ENCODE results near the gene COX14. TPM values are rescaled to one million over a fixed set of nuclear protein-coding genes. Genes with fewer than 3 reads are reported as not detected.

The COX14 gene
- total RNA-seq, 1 experiment from 2014 or later, result 31.9 TPM

DNA sequence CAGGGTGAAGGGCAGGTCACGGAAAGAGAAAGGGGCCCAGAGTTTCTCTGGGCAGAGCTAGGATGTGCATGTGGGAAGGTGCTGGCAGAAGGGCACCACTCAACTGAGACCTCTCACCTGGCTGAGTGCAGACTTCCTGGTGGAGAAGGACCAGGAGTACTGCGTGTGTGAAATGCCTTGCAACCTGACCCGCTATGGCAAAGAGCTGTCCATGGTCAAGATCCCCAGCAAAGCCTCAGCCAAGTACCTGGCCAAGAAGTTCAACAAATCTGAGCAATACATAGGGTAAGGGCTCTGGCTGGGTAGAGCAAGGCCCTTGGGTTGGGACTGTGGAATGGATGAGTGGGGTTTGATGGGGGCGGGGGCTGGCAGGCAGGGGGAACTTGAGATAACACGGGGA, 32.3 kb upstream of the COX14 start:
- WGBS (ENCODE audit: extremely low coverage, insufficient read length, low lambda C conversion rate), result no CpG with 5 or more reads among the region's 5 CpGs
- H3K9me3 Mint-ChIP-seq, result no peaks in the 10 kb centered on the region
- H3K4me1 Mint-ChIP-seq, result peaks cover 9 to 20% of the 10 kb centered on the region in 2 experiments

More for the DNA sequence above, 32.3 kb upstream of the COX14 start:
- no peaks in the 10 kb centered on the region for H3K23me2 ChIP-seq (ENCODE audit: insufficient read length, low read depth, low read length, poor library complexity, severe bottlenecking)
- H3K36me3 Mint-ChIP-seq (ENCODE audit: insufficient read depth in 1 of 3, low read depth in 3 of 3), result no peaks in the 10 kb centered on the region; a peak in 1 of 7 replicates
- H2BK20ac ChIP-seq (ENCODE audit: low read depth, low read length, poor library complexity, severe bottlenecking), result no peak overlapping the region
- 0 out of 5 replicates have a peak overlapping the region, but pooled peaks of 1 of the 2 experiments have one; percentile 5 for H3K4me3 Mint-ChIP-seq
- DNase-seq, result no peak
- no peak overlapping the region for H2AFZ ChIP-seq (ENCODE audit: low read length)
- H3K79me2 ChIP-seq (ENCODE audit: insufficient read depth, low read length), result no peaks in the 10 kb centered on the region
- no peak overlapping the region for H3K23ac ChIP-seq (ENCODE audit: insufficient read length, low read depth, low read length)
- no peaks in the 10 kb centered on the region for H3K27me3 ChIP-seq (ENCODE audit: insufficient read depth, low read length)
- no peak overlapping the region for H3K9ac ChIP-seq (ENCODE audit: extremely low read depth, insufficient read length, low read length)
- no peaks in the 10 kb centered on the region for H3K79me1 ChIP-seq (ENCODE audit: insufficient read depth, low read depth, low read length, poor library complexity, severe bottlenecking)
- H4K20me1 ChIP-seq (ENCODE audit: control insufficient read depth, insufficient read depth, insufficient read length), result no peaks in the 10 kb centered on the region
- no peak overlapping the region for H3T11ph ChIP-seq (ENCODE audit: low read length)
- H2AK5ac ChIP-seq (ENCODE audit: insufficient read length, low read length), result no peak overlapping the region
- H2BK5ac ChIP-seq (ENCODE audit: insufficient read length, low read length), result no peak overlapping the region
- H3K18ac ChIP-seq (ENCODE audit: insufficient read length, low read depth, low read length), result no peak overlapping the region
- H2BK120ac ChIP-seq (ENCODE audit: low read depth, low read length, poor library complexity, severe bottlenecking), result no peak overlapping the region
- H3K27ac ChIP-seq (ENCODE audit: insufficient read length, low read depth, low read length), result no peak overlapping the region
- H3K9me3 ChIP-seq (ENCODE audit: control insufficient read depth, low read depth, low read length), result no peaks in the 10 kb centered on the region
- H4K8ac ChIP-seq (replicated peaks; ENCODE audit: insufficient read length, low read depth, low read length), result no peak overlapping the region
- TF ChIP-seq, protein P1, sequence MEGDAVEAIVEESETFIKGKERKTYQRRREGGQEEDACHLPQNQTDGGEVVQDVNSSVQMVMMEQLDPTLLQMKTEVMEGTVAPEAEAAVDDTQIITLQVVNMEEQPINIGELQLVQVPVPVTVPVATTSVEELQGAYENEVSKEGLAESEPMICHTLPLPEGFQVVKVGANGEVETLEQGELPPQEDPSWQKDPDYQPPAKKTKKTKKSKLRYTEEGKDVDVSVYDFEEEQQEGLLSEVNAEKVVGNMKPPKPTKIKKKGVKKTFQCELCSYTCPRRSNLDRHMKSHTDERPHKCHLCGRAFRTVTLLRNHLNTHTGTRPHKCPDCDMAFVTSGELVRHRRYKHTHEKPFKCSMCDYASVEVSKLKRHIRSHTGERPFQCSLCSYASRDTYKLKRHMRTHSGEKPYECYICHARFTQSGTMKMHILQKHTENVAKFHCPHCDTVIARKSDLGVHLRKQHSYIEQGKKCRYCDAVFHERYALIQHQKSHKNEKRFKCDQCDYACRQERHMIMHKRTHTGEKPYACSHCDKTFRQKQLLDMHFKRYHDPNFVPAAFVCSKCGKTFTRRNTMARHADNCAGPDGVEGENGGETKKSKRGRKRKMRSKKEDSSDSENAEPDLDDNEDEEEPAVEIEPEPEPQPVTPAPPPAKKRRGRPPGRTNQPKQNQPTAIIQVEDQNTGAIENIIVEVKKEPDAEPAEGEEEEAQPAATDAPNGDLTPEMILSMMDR (conservative IDR thresholded peaks at IDR 0.05), result no peak
- no peak overlapping the region for H4K91ac ChIP-seq (ENCODE audit: insufficient read length, low read depth, low read length)
- no peak overlapping the region for H3K4me2 ChIP-seq (ENCODE audit: insufficient read depth, insufficient read length, low read length)
- no peak overlapping the region for H3K56ac ChIP-seq (ENCODE audit: insufficient read length, low read depth, low read length)
- no peak overlapping the region for H3K14ac ChIP-seq (ENCODE audit: insufficient read depth, low read length)
- H3K4ac ChIP-seq (ENCODE audit: low read depth, low read length), result no peak overlapping the region
- H2BK15ac ChIP-seq (ENCODE audit: low read depth, low read length), result no peak overlapping the region
- peaks cover 20% of the 10 kb centered on the region for H3K27me3 Mint-ChIP-seq (ENCODE audit: low read depth)
- no peak overlapping the region for H3K27ac Mint-ChIP-seq
- H2BK12ac ChIP-seq (ENCODE audit: insufficient read length, low read depth, low read length), result no peak overlapping the region
- no peak overlapping the region for H4K5ac ChIP-seq (ENCODE audit: insufficient read length, low read depth, low read length)
- no peaks in the 10 kb centered on the region for H3K4me1 ChIP-seq (ENCODE audit: insufficient read depth, low read length)

All from H9 (cell line).